Lower leg skin (tissue), 4 donors: Measurements from ENCODE around the gene COL24A1. TPM values are rescaled to one million over a fixed set of nuclear protein-coding genes. Genes with fewer than 3 reads are reported as not detected.
"Not testable (repeated sequence)": the region's sequence is repeated elsewhere in the genome, so short reads cannot be mapped to it uniquely, and the experiment has no call there.

Source experiments
- DNase-seq, 2 donors: peaks; one replicate each; pipeline ENCODE4 v3.0.0-alpha.2; 2019; ENCODE audit warnings: low spot score in 2 of 2
- H3K4me3 ChIP-seq: fragments of 200-600 bp; sonication (generic); 2 replicates; pipeline ENCODE4 v1.5.1; 2017; ENCODE audit warnings: mild to moderate bottlenecking, low read depth; ENCODE audit not compliant: poor library complexity, severe bottlenecking
- POLR2A ChIP-seq, 2 donors: fragments of 450-650 bp; IDR thresholded peaks; one replicate each; pipeline ENCODE4 v1.6.1; 2016 to 2017; ENCODE audit warnings: antibody characterized with exemption in 2 of 2, mild to moderate bottlenecking in 1 of 2, moderate library complexity in 1 of 2
- WGBS, 2 donors: methylation state at CpG; one replicate each; pipeline ENCODE4 v1.1.5; 2018; 5-methylcytosine and 5-hydroxymethylcytosine counted together
- intact Hi-C: fragments of 100-400 bp; cut with DNase I; formaldehyde crosslinking; loops from one replicate; pipeline ENCODE4 v1.15.0; 2023; ENCODE audit warnings: low total_unique reads
- total RNA-seq, 4 donors: library from RNA; depleted of rRNA; stranded (reverse); fragments of >200 nt; gene quantifications; one replicate each; pipeline ENCODE4 v1.1.0, GENCODE V29; 2016
- TF ChIP-seq, protein P1 (sequence below), 3 donors: fragments of 450-650 bp; IDR thresholded peaks; one replicate each; pipeline ENCODE4 v1.5.1; 2016; ENCODE audit warnings: antibody characterized with exemption in 3 of 3, mild to moderate bottlenecking in 3 of 3, moderate library complexity in 2 of 3

Gene COL24A1
- total RNA-seq, 4 donors from 2014 or later: 0.17 to 1.3 (median 0.80) TPM

DNA sequence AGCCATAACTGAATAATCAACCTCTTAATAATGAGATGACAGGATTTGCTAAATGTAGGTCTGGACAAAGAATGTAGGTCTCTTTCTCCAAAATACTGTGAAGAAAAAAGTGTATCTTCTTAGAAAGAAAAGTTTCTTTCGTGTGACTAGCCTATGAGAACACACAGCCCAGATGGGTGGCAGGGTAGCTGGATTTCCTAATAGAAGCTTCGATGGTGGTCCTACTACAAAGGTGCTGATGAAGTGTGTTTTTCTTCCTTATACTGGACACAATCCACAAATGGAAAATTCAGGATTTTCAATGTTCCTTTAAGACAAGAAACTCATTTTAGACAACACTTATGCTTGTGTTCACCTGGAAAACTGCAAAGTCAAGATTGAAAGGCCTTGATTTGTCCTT is 358.2 kb downstream of the COL24A1 start:
- intact Hi-C loops: no loop called here
- no peak for DNase-seq
- 80% methylated on average over 2 of the region's 2 CpGs for WGBS, 2 donors
- no peak for TF ChIP-seq POLR2A (IDR thresholded peaks at IDR 0.05)
- TF ChIP-seq, protein P1, sequence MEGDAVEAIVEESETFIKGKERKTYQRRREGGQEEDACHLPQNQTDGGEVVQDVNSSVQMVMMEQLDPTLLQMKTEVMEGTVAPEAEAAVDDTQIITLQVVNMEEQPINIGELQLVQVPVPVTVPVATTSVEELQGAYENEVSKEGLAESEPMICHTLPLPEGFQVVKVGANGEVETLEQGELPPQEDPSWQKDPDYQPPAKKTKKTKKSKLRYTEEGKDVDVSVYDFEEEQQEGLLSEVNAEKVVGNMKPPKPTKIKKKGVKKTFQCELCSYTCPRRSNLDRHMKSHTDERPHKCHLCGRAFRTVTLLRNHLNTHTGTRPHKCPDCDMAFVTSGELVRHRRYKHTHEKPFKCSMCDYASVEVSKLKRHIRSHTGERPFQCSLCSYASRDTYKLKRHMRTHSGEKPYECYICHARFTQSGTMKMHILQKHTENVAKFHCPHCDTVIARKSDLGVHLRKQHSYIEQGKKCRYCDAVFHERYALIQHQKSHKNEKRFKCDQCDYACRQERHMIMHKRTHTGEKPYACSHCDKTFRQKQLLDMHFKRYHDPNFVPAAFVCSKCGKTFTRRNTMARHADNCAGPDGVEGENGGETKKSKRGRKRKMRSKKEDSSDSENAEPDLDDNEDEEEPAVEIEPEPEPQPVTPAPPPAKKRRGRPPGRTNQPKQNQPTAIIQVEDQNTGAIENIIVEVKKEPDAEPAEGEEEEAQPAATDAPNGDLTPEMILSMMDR (IDR thresholded peaks at IDR 0.05): no peak
- no peak overlapping the region for H3K4me3 ChIP-seq

DNA sequence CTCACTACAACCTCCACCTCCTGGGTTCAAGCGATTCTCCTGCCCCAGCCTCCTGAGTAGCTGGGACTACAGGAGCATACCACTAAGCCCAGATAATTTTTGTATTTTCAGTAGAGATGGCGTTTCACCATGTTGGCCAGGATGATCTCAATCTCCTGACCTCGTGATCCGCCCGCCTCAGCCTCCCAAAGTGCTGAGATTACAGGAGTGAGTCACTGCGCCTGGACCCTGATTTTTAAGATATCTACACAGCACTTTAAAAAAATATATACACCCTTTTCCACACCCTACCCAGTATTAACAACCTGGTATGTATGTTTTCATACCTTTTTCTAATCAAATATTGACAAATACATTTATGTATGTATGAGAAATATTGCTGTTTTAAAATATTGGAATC is 379.6 kb downstream of the COL24A1 start:
- WGBS, 2 donors: 88 to 89% methylated on average over 6 of the region's 6 CpGs
- H3K4me3 ChIP-seq, intact Hi-C loops, DNase-seq: not testable (repeated sequence)

GRCh38 chr1:85762804-85763203 is 393.8 kb downstream of the COL24A1 start:
- intact Hi-C loops: no loop called here
- H3K4me3 ChIP-seq: no peak overlapping the region
- no peak for TF ChIP-seq POLR2A (IDR thresholded peaks at IDR 0.05)
- TF ChIP-seq, protein P1 (IDR thresholded peaks at IDR 0.05): no peak
- no peak for DNase-seq
- WGBS, 2 donors: 83 to 86% methylated on average over 1 of the region's 1 CpG

GRCh38 chr1:85756864-85757263 is 399.7 kb downstream of the COL24A1 start:
- intact Hi-C loops: no loop called here
- no peak overlapping the region for H3K4me3 ChIP-seq
- DNase-seq: no peak
- TF ChIP-seq, protein P1 (IDR thresholded peaks at IDR 0.05): no peak
- no peak for TF ChIP-seq POLR2A (IDR thresholded peaks at IDR 0.05)
- WGBS, 2 donors: 88 to 90% methylated on average over 5 of the region's 5 CpGs

GRCh38 chr1:85748120-85748519 is 408.5 kb downstream of the COL24A1 start:
- 0 to 75% methylated on average over 1 of the region's 1 CpG for WGBS, 2 donors
- TF ChIP-seq, protein P1 (IDR thresholded peaks at IDR 0.05): no peak
- no peak for TF ChIP-seq POLR2A (IDR thresholded peaks at IDR 0.05)
- no peak overlapping the region for H3K4me3 ChIP-seq
- intact Hi-C loops: no loop called here
- DNase-seq: no peak

GRCh38 chr1:85746777-85747176 is 409.8 kb downstream of the COL24A1 start:
- no peak for TF ChIP-seq POLR2A (IDR thresholded peaks at IDR 0.05)
- TF ChIP-seq, protein P1 (IDR thresholded peaks at IDR 0.05): no peak
- 87 to 97% methylated on average over 3 of the region's 3 CpGs for WGBS, 2 donors
- no peak for DNase-seq
- intact Hi-C loops: no loop called here
- no peak overlapping the region for H3K4me3 ChIP-seq
